WTC11 (cell line): ENCODE data around the gene GRM7. TPM values are rescaled to one million over a fixed set of nuclear protein-coding genes. Genes with fewer than 3 reads are reported as not detected.

Experiments used
- ATAC-seq: fragments of 200-7000 bp; cut with Tn5 transposase; 2 replicates; pipeline ENCODE4 v1.10.0; 2021; ENCODE audit warnings: mild to moderate bottlenecking, moderate library complexity
- CTCF ChIA-PET: fragments of 300-600 bp; sonication (Branson Sonifier 250); formaldehyde crosslinking; loops from one replicate; lab custom pipeline; 2021; ENCODE audit warnings: antibody characterized with exemption; lab: Charles Lee
- POLR2A ChIA-PET: fragments of 350-600 bp; sonication (Branson Sonifier 250); formaldehyde crosslinking; loops from one replicate; lab custom pipeline; 2021; ENCODE audit warnings: antibody characterized with exemption; lab: Charles Lee
- DNase-seq: peaks from one replicate; pipeline ENCODE4 v3.0.0; 2021; ENCODE audit warnings: low spot score
- H3K27ac Mint-ChIP-seq: 2 replicates; pipeline ENCODE4 v1.8.0; 2021; ENCODE audit warnings: mixed read lengths
- H3K27me3 Mint-ChIP-seq: 2 replicates; pipeline ENCODE4 v1.8.0; 2021; ENCODE audit warnings: low read depth, mild to moderate bottlenecking, moderate library complexity, mixed read lengths
- H3K36me3 Mint-ChIP-seq: 2 replicates; pipeline ENCODE4 v1.8.0; 2021; ENCODE audit warnings: mixed read lengths
- H3K4me1 Mint-ChIP-seq: 2 replicates; pipeline ENCODE4 v1.8.0; 2022; ENCODE audit warnings: mixed read lengths
- H3K4me3 Mint-ChIP-seq: 2 replicates; pipeline ENCODE4 v1.8.0; 2021; ENCODE audit warnings: mild to moderate bottlenecking, moderate library complexity, mixed read lengths
- H3K9me3 Mint-ChIP-seq: 2 replicates; pipeline ENCODE4 v1.8.0; 2021; ENCODE audit warnings: mixed read lengths
- ATF1 ChIP-seq: sonication (generic); formaldehyde crosslinking; IDR thresholded peaks from 2 replicates; pipeline ENCODE4 v1.8.1; 2023; ENCODE audit warnings: mild to moderate bottlenecking, moderate library complexity, missing genetic modification reagents
- CREM ChIP-seq: sonication (generic); formaldehyde crosslinking; IDR thresholded peaks from 2 replicates; pipeline ENCODE4 v1.8.1; 2022; ENCODE audit warnings: mild to moderate bottlenecking, missing genetic modification reagents, moderate library complexity
- ELF4 ChIP-seq: sonication (generic); formaldehyde crosslinking; IDR thresholded peaks from 2 replicates; pipeline ENCODE4 v1.8.1; 2022; ENCODE audit warnings: low read depth, mild to moderate bottlenecking, moderate library complexity, missing genetic modification reagents
- GABPB1 ChIP-seq: sonication (generic); formaldehyde crosslinking; IDR thresholded peaks from 2 replicates; pipeline ENCODE4 v1.8.1; 2023; ENCODE audit warnings: mild to moderate bottlenecking, missing genetic modification reagents
- MYBL2 ChIP-seq: sonication (generic); formaldehyde crosslinking; IDR thresholded peaks from 2 replicates; pipeline ENCODE4 v1.8.1; 2023; ENCODE audit warnings: mild to moderate bottlenecking, moderate library complexity, missing genetic modification reagents
- NFYB ChIP-seq: sonication (generic); formaldehyde crosslinking; conservative IDR thresholded peaks from 2 replicates; pipeline ENCODE4 v1.8.0; 2022; ENCODE audit warnings: low read depth, missing genetic modification reagents
- NR1H2 ChIP-seq: sonication (generic); formaldehyde crosslinking; IDR thresholded peaks from 2 replicates; pipeline ENCODE4 v1.9.0; 2021; ENCODE audit warnings: mild to moderate bottlenecking, moderate library complexity, missing genetic modification reagents
- NR2C2 ChIP-seq: sonication (generic); formaldehyde crosslinking; IDR thresholded peaks from 2 replicates; pipeline ENCODE4 v1.8.0; 2022; ENCODE audit warnings: mild to moderate bottlenecking, missing genetic modification reagents
- PRRX2 ChIP-seq: fragments of 250-450 bp; sonication (Bioruptor Pico); IDR thresholded peaks from 2 replicates; pipeline ENCODE4 v1.8.0; 2021; ENCODE audit warnings: mild to moderate bottlenecking
- SMAD3 ChIP-seq: sonication (generic); formaldehyde crosslinking; IDR thresholded peaks from 2 replicates; pipeline ENCODE4 v1.8.0; 2022; ENCODE audit warnings: missing genetic modification reagents, mild to moderate bottlenecking, borderline replicate concordance
- TEAD1 ChIP-seq: sonication (generic); formaldehyde crosslinking; IDR thresholded peaks from 2 replicates; pipeline ENCODE4 v1.8.0; 2022; ENCODE audit warnings: mild to moderate bottlenecking, missing genetic modification reagents
- ZNF121 ChIP-seq: sonication (generic); formaldehyde crosslinking; IDR thresholded peaks from 2 replicates; pipeline ENCODE4 v1.8.0; 2023; ENCODE audit warnings: missing genetic modification reagents
- total RNA-seq: library from RNA; stranded (reverse); gene quantifications from 3 replicates; pipeline ENCODE4 v1.2.3, GENCODE V29; 2021
- TF ChIP-seq, protein P1 (sequence below): sonication (generic); formaldehyde crosslinking; IDR thresholded peaks from 2 replicates; pipeline ENCODE4 v1.8.1; 2023; ENCODE audit warnings: mild to moderate bottlenecking, missing genetic modification reagents
- TF ChIP-seq, protein P2 (sequence below): fragments of 200-600 bp; IDR thresholded peaks from 2 replicates; pipeline ENCODE4 v1.8.0; 2022; ENCODE audit warnings: antibody characterized with exemption
- TF ChIP-seq, protein P3 (sequence below): sonication (generic); formaldehyde crosslinking; IDR thresholded peaks from 2 replicates; pipeline ENCODE4 v1.8.0; 2023; ENCODE audit warnings: mild to moderate bottlenecking, missing genetic modification reagents
- TF ChIP-seq, protein P4 (sequence below): sonication (generic); formaldehyde crosslinking; IDR thresholded peaks from 2 replicates; pipeline ENCODE4 v1.8.0; 2022; ENCODE audit warnings: mild to moderate bottlenecking, missing genetic modification reagents
- TF ChIP-seq, protein P5 (sequence below): sonication (generic); formaldehyde crosslinking; IDR thresholded peaks from 2 replicates; pipeline ENCODE4 v1.8.1; 2023; ENCODE audit warnings: mild to moderate bottlenecking, missing genetic modification reagents
- TF ChIP-seq, protein P6 (sequence below): fragments of 250-450 bp; sonication (Bioruptor Pico); IDR thresholded peaks from 2 replicates; pipeline ENCODE4 v1.8.0; 2021; ENCODE audit warnings: mild to moderate bottlenecking
- TF ChIP-seq, protein P7 (sequence below): sonication (generic); formaldehyde crosslinking; IDR thresholded peaks from 2 replicates; pipeline ENCODE4 v1.8.0; 2022; ENCODE audit warnings: missing genetic modification reagents

The GRM7 gene
- total RNA-seq, 1 experiment from 2014 or later, result 0.42 TPM

DNA sequence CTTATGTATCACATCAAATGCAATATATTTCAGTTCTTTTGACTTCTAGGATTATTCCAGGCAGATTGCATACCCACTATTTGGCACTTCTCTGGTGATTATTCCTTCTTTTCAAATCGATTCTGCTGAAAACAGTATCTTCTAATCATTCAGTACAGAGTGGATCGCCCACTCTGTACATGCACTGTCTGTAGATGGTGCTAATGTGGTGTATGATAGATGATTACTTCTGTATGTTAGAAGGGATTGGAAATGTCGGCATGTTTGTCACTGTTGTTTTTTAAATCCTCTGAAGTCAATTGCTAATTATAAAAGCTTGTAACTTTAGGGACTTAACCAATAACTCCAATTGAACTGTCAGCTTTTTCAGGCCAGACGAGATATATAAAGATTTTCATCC is 642.5 kb downstream of the GRM7 start:
- Mint-ChIP-seq H3K4me3 (no peak overlapping the region), H3K36me3 (no peaks in the 10 kb centered on the region), H3K27me3 (no peaks in the 10 kb centered on the region)
- no peak for DNase-seq
- POLR2A ChIA-PET, result no interaction called here
- TF ChIP-seq, protein P1, sequence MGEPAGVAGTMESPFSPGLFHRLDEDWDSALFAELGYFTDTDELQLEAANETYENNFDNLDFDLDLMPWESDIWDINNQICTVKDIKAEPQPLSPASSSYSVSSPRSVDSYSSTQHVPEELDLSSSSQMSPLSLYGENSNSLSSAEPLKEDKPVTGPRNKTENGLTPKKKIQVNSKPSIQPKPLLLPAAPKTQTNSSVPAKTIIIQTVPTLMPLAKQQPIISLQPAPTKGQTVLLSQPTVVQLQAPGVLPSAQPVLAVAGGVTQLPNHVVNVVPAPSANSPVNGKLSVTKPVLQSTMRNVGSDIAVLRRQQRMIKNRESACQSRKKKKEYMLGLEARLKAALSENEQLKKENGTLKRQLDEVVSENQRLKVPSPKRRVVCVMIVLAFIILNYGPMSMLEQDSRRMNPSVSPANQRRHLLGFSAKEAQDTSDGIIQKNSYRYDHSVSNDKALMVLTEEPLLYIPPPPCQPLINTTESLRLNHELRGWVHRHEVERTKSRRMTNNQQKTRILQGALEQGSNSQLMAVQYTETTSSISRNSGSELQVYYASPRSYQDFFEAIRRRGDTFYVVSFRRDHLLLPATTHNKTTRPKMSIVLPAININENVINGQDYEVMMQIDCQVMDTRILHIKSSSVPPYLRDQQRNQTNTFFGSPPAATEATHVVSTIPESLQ, result no peak
- no peak for TF ChIP-seq NFYB (CRISPR knock-in tag)
- TF ChIP-seq ELF4 (CRISPR knock-in tag), result no peak
- TF ChIP-seq, all 79 proteins: peak for 0
- no peak for ATAC-seq
- Mint-ChIP-seq H3K9me3 (peaks cover 10% of the 10 kb centered on the region), H3K27ac (no peak overlapping the region), H3K4me1 (no peaks in the 10 kb centered on the region)
- CTCF ChIA-PET, result no interaction called here

DNA sequence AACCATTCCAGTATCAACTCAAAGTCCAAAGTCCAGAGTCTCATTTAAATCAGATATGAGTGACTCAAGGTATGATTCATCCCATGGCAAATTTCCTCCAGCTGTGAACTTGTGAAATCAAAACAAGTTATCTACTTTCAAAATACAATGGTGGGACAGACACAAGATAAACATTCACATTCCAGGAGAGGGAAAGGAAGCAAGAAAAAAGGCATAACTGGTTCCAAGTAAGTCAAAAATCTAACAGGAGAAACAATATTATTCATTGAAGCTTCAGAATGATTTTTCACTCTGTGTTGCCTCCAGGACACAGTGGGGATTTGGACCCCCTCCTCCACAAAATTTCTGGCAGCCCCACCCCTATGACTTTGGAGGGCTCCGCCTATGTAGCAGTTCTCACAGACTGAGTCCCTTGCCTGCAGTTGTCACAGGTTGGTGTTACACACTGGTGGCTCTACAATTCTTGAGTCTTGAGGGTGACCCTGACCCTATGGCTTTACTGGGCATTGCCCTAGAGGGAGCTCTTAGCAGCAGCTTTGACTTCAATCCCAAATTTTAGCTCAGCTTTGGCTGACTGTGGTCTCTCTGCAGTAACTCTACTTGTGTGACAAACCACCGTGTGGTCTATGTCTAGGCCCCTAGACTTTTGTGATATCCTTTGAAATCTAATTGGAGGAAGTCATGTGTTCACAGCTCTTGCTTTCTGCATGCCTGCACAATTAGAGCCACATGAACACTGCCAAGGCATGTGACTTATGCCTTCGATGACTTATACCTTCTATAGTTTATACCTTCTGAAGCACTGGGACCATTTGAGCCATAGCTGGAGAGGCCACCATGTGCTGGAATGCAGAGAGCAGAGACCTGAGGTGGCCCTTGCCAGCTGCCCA is 644.2 kb downstream of the GRM7 start:
- CTCF ChIA-PET, result no interaction called here
- POLR2A ChIA-PET, result no interaction called here
- Mint-ChIP-seq H3K4me3 (no peak overlapping the region), H3K4me1 (no peaks in the 10 kb centered on the region), H3K36me3 (no peaks in the 10 kb centered on the region), H3K9me3 (peaks cover 6% of the 10 kb centered on the region), H3K27ac (no peak overlapping the region), H3K27me3 (no peaks in the 10 kb centered on the region)
- no peak for DNase-seq
- ATAC-seq, result peak; percentile 88
- TF ChIP-seq ZNF121 (CRISPR knock-in tag), result no peak
- TF ChIP-seq, protein P2, sequence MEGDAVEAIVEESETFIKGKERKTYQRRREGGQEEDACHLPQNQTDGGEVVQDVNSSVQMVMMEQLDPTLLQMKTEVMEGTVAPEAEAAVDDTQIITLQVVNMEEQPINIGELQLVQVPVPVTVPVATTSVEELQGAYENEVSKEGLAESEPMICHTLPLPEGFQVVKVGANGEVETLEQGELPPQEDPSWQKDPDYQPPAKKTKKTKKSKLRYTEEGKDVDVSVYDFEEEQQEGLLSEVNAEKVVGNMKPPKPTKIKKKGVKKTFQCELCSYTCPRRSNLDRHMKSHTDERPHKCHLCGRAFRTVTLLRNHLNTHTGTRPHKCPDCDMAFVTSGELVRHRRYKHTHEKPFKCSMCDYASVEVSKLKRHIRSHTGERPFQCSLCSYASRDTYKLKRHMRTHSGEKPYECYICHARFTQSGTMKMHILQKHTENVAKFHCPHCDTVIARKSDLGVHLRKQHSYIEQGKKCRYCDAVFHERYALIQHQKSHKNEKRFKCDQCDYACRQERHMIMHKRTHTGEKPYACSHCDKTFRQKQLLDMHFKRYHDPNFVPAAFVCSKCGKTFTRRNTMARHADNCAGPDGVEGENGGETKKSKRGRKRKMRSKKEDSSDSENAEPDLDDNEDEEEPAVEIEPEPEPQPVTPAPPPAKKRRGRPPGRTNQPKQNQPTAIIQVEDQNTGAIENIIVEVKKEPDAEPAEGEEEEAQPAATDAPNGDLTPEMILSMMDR, result no peak
- TF ChIP-seq TEAD1, result no peak
- no peak for TF ChIP-seq PRRX2 (CRISPR knock-in tag)
- TF ChIP-seq MYBL2, result no peak
- TF ChIP-seq, protein P3, sequence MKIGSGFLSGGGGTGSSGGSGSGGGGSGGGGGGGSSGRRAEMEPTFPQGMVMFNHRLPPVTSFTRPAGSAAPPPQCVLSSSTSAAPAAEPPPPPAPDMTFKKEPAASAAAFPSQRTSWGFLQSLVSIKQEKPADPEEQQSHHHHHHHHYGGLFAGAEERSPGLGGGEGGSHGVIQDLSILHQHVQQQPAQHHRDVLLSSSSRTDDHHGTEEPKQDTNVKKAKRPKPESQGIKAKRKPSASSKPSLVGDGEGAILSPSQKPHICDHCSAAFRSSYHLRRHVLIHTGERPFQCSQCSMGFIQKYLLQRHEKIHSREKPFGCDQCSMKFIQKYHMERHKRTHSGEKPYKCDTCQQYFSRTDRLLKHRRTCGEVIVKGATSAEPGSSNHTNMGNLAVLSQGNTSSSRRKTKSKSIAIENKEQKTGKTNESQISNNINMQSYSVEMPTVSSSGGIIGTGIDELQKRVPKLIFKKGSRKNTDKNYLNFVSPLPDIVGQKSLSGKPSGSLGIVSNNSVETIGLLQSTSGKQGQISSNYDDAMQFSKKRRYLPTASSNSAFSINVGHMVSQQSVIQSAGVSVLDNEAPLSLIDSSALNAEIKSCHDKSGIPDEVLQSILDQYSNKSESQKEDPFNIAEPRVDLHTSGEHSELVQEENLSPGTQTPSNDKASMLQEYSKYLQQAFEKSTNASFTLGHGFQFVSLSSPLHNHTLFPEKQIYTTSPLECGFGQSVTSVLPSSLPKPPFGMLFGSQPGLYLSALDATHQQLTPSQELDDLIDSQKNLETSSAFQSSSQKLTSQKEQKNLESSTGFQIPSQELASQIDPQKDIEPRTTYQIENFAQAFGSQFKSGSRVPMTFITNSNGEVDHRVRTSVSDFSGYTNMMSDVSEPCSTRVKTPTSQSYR (CRISPR knock-in tag), result no peak
- TF ChIP-seq, protein P4, sequence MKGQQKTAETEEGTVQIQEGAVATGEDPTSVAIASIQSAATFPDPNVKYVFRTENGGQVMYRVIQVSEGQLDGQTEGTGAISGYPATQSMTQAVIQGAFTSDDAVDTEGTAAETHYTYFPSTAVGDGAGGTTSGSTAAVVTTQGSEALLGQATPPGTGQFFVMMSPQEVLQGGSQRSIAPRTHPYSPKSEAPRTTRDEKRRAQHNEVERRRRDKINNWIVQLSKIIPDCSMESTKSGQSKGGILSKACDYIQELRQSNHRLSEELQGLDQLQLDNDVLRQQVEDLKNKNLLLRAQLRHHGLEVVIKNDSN (CRISPR knock-in tag), result no peak
- TF ChIP-seq, protein P5, sequence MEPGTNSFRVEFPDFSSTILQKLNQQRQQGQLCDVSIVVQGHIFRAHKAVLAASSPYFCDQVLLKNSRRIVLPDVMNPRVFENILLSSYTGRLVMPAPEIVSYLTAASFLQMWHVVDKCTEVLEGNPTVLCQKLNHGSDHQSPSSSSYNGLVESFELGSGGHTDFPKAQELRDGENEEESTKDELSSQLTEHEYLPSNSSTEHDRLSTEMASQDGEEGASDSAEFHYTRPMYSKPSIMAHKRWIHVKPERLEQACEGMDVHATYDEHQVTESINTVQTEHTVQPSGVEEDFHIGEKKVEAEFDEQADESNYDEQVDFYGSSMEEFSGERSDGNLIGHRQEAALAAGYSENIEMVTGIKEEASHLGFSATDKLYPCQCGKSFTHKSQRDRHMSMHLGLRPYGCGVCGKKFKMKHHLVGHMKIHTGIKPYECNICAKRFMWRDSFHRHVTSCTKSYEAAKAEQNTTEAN (CRISPR knock-in tag), result no peak
- TF ChIP-seq, protein P6, sequence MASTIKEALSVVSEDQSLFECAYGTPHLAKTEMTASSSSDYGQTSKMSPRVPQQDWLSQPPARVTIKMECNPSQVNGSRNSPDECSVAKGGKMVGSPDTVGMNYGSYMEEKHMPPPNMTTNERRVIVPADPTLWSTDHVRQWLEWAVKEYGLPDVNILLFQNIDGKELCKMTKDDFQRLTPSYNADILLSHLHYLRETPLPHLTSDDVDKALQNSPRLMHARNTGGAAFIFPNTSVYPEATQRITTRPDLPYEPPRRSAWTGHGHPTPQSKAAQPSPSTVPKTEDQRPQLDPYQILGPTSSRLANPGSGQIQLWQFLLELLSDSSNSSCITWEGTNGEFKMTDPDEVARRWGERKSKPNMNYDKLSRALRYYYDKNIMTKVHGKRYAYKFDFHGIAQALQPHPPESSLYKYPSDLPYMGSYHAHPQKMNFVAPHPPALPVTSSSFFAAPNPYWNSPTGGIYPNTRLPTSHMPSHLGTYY (CRISPR knock-in tag), result no peak
- TF ChIP-seq SMAD3 (CRISPR knock-in tag), result no peak
- TF ChIP-seq ATF1 (CRISPR knock-in tag), result no peak
- TF ChIP-seq, protein P7, sequence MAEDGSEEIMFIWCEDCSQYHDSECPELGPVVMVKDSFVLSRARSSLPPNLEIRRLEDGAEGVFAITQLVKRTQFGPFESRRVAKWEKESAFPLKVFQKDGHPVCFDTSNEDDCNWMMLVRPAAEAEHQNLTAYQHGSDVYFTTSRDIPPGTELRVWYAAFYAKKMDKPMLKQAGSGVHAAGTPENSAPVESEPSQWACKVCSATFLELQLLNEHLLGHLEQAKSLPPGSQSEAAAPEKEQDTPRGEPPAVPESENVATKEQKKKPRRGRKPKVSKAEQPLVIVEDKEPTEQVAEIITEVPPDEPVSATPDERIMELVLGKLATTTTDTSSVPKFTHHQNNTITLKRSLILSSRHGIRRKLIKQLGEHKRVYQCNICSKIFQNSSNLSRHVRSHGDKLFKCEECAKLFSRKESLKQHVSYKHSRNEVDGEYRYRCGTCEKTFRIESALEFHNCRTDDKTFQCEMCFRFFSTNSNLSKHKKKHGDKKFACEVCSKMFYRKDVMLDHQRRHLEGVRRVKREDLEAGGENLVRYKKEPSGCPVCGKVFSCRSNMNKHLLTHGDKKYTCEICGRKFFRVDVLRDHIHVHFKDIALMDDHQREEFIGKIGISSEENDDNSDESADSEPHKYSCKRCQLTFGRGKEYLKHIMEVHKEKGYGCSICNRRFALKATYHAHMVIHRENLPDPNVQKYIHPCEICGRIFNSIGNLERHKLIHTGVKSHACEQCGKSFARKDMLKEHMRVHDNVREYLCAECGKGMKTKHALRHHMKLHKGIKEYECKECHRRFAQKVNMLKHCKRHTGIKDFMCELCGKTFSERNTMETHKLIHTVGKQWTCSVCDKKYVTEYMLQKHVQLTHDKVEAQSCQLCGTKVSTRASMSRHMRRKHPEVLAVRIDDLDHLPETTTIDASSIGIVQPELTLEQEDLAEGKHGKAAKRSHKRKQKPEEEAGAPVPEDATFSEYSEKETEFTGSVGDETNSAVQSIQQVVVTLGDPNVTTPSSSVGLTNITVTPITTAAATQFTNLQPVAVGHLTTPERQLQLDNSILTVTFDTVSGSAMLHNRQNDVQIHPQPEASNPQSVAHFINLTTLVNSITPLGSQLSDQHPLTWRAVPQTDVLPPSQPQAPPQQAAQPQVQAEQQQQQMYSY (CRISPR knock-in tag), result no peak
- no peak for TF ChIP-seq GABPB1
- no peak for TF ChIP-seq NR1H2 (CRISPR knock-in tag)
- no peak for TF ChIP-seq CREM (CRISPR knock-in tag)
- TF ChIP-seq NR2C2 (CRISPR knock-in tag), result no peak
